SH-SY5Y (cell line): ENCODE data around the gene LDB2.

Source experiments
- GATA2 ChIP-seq: IDR thresholded peaks from 2 replicates; pipeline ENCODE4 v1.6.1; 2011; ENCODE audit warnings: mild to moderate bottlenecking, low read depth, low read length
- GATA3 ChIP-seq: IDR thresholded peaks from 2 replicates; pipeline ENCODE4 v1.6.1; 2011; ENCODE audit warnings: low read depth, mild to moderate bottlenecking, low read length, moderate library complexity

- TF ChIP-seq GATA3 = no peak
- TF ChIP-seq GATA2 = no peak
These were observed 62.7 kb downstream of the LDB2 start for GRCh38 chr4:16835597-16836247.
